ENCODE measurements around the gene WRAP53.

DNA sequence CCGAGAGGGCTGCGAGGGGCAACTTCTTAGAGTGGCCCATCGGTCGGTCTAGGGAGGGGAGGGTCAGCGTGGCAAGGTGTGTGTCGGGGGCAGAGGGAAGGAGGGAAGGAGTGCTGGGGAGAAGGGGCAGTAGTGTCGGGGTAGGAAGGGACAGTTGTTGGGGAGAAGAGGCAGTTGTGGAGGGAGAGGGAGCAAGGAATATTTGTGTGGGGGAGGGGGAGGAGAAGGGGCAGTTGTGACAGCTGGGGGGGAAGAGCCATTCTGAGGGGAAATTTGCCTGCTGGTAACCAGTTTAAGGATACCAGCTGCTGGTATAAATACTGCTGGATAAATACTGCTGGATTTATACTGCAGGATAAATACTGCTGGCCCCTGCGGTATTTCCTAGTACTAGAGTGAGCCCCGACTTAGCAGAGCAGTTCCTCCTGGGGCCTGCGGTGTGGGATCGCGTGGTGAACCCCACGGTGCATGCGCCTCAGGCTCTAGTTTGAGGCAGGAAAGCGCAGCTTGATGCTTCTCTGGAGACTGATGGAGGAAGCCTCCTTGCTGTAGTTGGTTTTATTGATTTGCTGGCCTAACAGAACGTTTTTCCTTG, 29.6 kb downstream of the WRAP53 start:
- TF ChIP-seq, protein P1, sequence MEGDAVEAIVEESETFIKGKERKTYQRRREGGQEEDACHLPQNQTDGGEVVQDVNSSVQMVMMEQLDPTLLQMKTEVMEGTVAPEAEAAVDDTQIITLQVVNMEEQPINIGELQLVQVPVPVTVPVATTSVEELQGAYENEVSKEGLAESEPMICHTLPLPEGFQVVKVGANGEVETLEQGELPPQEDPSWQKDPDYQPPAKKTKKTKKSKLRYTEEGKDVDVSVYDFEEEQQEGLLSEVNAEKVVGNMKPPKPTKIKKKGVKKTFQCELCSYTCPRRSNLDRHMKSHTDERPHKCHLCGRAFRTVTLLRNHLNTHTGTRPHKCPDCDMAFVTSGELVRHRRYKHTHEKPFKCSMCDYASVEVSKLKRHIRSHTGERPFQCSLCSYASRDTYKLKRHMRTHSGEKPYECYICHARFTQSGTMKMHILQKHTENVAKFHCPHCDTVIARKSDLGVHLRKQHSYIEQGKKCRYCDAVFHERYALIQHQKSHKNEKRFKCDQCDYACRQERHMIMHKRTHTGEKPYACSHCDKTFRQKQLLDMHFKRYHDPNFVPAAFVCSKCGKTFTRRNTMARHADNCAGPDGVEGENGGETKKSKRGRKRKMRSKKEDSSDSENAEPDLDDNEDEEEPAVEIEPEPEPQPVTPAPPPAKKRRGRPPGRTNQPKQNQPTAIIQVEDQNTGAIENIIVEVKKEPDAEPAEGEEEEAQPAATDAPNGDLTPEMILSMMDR (conservative IDR thresholded peaks at IDR 0.05; ENCODE audit: low read length): no peak
- TF ChIP-seq EZH2phosphoT487 (IDR thresholded peaks at IDR 0.05; ENCODE audit: borderline replicate concordance): no peak

Measured in Loucy (cell line).